Astrocyte (in vitro differentiated cells and primary cell): ENCODE measurements around the gene ME3. TPM values are rescaled to one million over a fixed set of nuclear protein-coding genes. Genes with fewer than 3 reads are reported as not detected.

Experiments used
- DNase-seq: peaks from one replicate; pipeline ENCODE4 v3.0.0-alpha.2; 2010; ENCODE audit warnings: low read depth
- FAIRE-seq: peaks from 2 replicates; lab custom pipeline; 2011; peaks lifted over from hg19 to GRCh38; lab: Jason Lieb, UNC
- H2AFZ ChIP-seq: 2 replicates; pipeline ENCODE4 v1.6.0; 2012; ENCODE audit warnings: low read depth, low read length, inconsistent platforms
- H3K27ac ChIP-seq: 2 replicates; pipeline ENCODE4 v1.5.1; 2011; ENCODE audit warnings: low read depth, low read length, inconsistent platforms
- H3K27me3 ChIP-seq: 2 replicates; pipeline ENCODE4 v1.6.0; 2011; ENCODE audit warnings: low read length, inconsistent platforms; ENCODE audit not compliant: insufficient read depth
- H3K36me3 ChIP-seq: 2 replicates; pipeline ENCODE4 v1.5.1; 2011; ENCODE audit warnings: low read length, inconsistent platforms; ENCODE audit not compliant: insufficient read depth
- H3K4me1 ChIP-seq: 2 replicates; pipeline ENCODE4 v1.5.1; 2011; ENCODE audit warnings: low read length, inconsistent platforms; ENCODE audit not compliant: insufficient read depth
- H3K4me2 ChIP-seq: 2 replicates; pipeline ENCODE4 v1.6.0; 2012; ENCODE audit warnings: low read length, inconsistent platforms
- H3K4me3 ChIP-seq: 2 replicates; pipeline ENCODE4 v1.5.1; 2011; ENCODE audit warnings: low read depth, mild to moderate bottlenecking, low read length, inconsistent platforms; ENCODE audit not compliant: insufficient read depth
- H3K79me2 ChIP-seq: 2 replicates; pipeline ENCODE4 v1.6.0; 2012; ENCODE audit warnings: mild to moderate bottlenecking, low read length, inconsistent platforms; ENCODE audit not compliant: insufficient read depth
- H3K9ac ChIP-seq: 2 replicates; pipeline ENCODE4 v1.6.0; 2012; ENCODE audit warnings: mild to moderate bottlenecking, low read length, inconsistent platforms
- H3K9me3 ChIP-seq: 2 replicates; pipeline ENCODE4 v1.5.1; 2012; ENCODE audit warnings: low read depth, mild to moderate bottlenecking, low read length, inconsistent platforms; ENCODE audit not compliant: insufficient read depth
- H4K20me1 ChIP-seq: 2 replicates; pipeline ENCODE4 v1.6.0; 2012; ENCODE audit warnings: low read length, inconsistent platforms; ENCODE audit not compliant: insufficient read depth
- H3K27ac Mint-ChIP-seq: one replicate; pipeline ENCODE4 v1.8.0; 2021; ENCODE audit warnings: mild to moderate bottlenecking, mixed read lengths; ENCODE audit not compliant: unreplicated experiment
- H3K27me3 Mint-ChIP-seq: one replicate; pipeline ENCODE4 v1.8.0; 2021; ENCODE audit warnings: low read depth, mixed read lengths; ENCODE audit not compliant: unreplicated experiment
- H3K36me3 Mint-ChIP-seq: one replicate; pipeline ENCODE4 v1.8.0; 2021; ENCODE audit warnings: low read depth, mixed read lengths; ENCODE audit not compliant: unreplicated experiment
- H3K4me1 Mint-ChIP-seq: one replicate; pipeline ENCODE4 v1.8.0; 2021; ENCODE audit warnings: low read depth, mixed read lengths; ENCODE audit not compliant: unreplicated experiment
- H3K4me3 Mint-ChIP-seq: one replicate; pipeline ENCODE4 v1.8.0; 2021; ENCODE audit warnings: mild to moderate bottlenecking, moderate library complexity, mixed read lengths; ENCODE audit not compliant: unreplicated experiment
- H3K9me3 Mint-ChIP-seq: one replicate; pipeline ENCODE4 v1.8.0; 2021; ENCODE audit warnings: mild to moderate bottlenecking, mixed read lengths; ENCODE audit not compliant: unreplicated experiment
- CTCF ChIP-seq: IDR thresholded peaks from 2 replicates; pipeline ENCODE4 v1.5.1; 2011; ENCODE audit warnings: low read depth, mild to moderate bottlenecking, inconsistent platforms, low read length, moderate library complexity; ENCODE audit not compliant: insufficient read depth
- EZH2 ChIP-seq: IDR thresholded peaks from 2 replicates; pipeline ENCODE4 v1.6.1; 2012; ENCODE audit warnings: mild to moderate bottlenecking, low read length, inconsistent platforms; ENCODE audit not compliant: insufficient read depth
- total RNA-seq: library from RNA; stranded (reverse); gene quantifications from 2 replicates; pipeline ENCODE4 v1.2.1, GENCODE V29; 2021

ME3 gene
- total RNA-seq, 1 donor from 2014 or later, result 28.6 TPM

- H3K4me1 Mint-ChIP-seq, result peaks cover 19% of the 10 kb centered on the region
- peaks cover 27% of the 10 kb centered on the region for H3K36me3 Mint-ChIP-seq
- no peak overlapping the region for H3K4me3 Mint-ChIP-seq
- H3K27me3 Mint-ChIP-seq, result no peaks in the 10 kb centered on the region
- TF ChIP-seq EZH2 (no peak), CTCF (no peak)
- Histone ChIP-seq H4K20me1 (no peaks in the 10 kb centered on the region), H3K9me3 (no peaks in the 10 kb centered on the region), H3K4me2 (no peak overlapping the region), H3K79me2 (no peaks in the 10 kb centered on the region), H3K4me3 (no peak overlapping the region), H3K36me3 (no peaks in the 10 kb centered on the region), H3K4me1 (peaks cover 16% of the 10 kb centered on the region), H2AFZ (no peak overlapping the region), H3K9ac (no peak overlapping the region), H3K27ac (no peak overlapping the region), H3K27me3 (no peaks in the 10 kb centered on the region)
- peaks cover 5% of the 10 kb centered on the region for H3K9me3 Mint-ChIP-seq
- H3K27ac Mint-ChIP-seq, result no peak overlapping the region
- DNase-seq (peak; percentile 34), FAIRE-seq (no peak)
Observed at GRCh38 chr11:86442420-86442819, 230.0 kb downstream of the ME3 start.

DNA sequence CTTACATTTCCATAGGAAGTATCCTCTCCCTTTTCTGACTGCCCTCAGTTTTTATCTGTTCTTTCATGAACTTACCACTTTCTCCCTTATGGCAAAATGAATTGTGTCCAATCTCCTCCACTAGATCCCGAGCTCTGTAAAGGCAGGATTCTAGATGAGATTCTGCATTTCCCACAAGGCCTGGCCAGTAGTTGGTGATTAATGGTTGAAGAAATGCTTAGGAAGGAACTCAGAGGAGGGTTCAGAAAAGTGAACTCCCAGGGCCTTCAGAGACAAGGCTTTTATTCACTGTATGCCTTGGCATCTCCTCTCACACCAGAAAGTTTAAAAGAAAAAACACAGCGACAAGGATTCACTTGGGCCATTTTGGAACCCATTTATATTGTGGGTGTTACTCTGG, 231.6 kb downstream of the ME3 start:
- H4K20me1 ChIP-seq, result no peaks in the 10 kb centered on the region
- H3K4me1 Mint-ChIP-seq, result peaks cover 21% of the 10 kb centered on the region
- no peak for FAIRE-seq
- H3K4me1 ChIP-seq, result peaks cover 16% of the 10 kb centered on the region
- no peak overlapping the region for H2AFZ ChIP-seq
- no peak overlapping the region for H3K9ac ChIP-seq
- H3K27ac ChIP-seq, result no peak overlapping the region
- peak overlapping the region; percentile 13 for H3K4me2 ChIP-seq
- H3K4me3 ChIP-seq, result no peak overlapping the region
- no peaks in the 10 kb centered on the region for H3K27me3 Mint-ChIP-seq
- H3K9me3 ChIP-seq, result no peaks in the 10 kb centered on the region
- peaks cover 16% of the 10 kb centered on the region for H3K36me3 Mint-ChIP-seq
- peak overlapping the region; percentile 51 for H3K27ac Mint-ChIP-seq
- no peak overlapping the region for H3K4me3 Mint-ChIP-seq
- H3K79me2 ChIP-seq, result no peaks in the 10 kb centered on the region
- peak; percentile 46 for DNase-seq
- no peaks in the 10 kb centered on the region for H3K27me3 ChIP-seq
- peaks cover 5% of the 10 kb centered on the region for H3K9me3 Mint-ChIP-seq
- TF ChIP-seq EZH2 (no peak), CTCF (no peak)
- no peaks in the 10 kb centered on the region for H3K36me3 ChIP-seq

GRCh38 chr11:86440305-86440716, 232.1 kb downstream of the ME3 start:
- H3K27ac ChIP-seq, result no peak overlapping the region
- H3K27me3 ChIP-seq, result no peaks in the 10 kb centered on the region
- peak overlapping the region; percentile 13 for H3K4me2 ChIP-seq
- TF ChIP-seq CTCF (no peak), EZH2 (no peak)
- no peaks in the 10 kb centered on the region for H3K9me3 ChIP-seq
- Mint-ChIP-seq H3K4me1 (peaks cover 22% of the 10 kb centered on the region), H3K27ac (peak overlapping the region; percentile 51), H3K9me3 (peaks cover 5% of the 10 kb centered on the region), H3K36me3 (peaks cover 16% of the 10 kb centered on the region), H3K4me3 (no peak overlapping the region), H3K27me3 (no peaks in the 10 kb centered on the region)
- H3K4me3 ChIP-seq, result no peak overlapping the region
- peak; percentile 85 for DNase-seq
- no peaks in the 10 kb centered on the region for H4K20me1 ChIP-seq
- H3K36me3 ChIP-seq, result no peaks in the 10 kb centered on the region
- H3K4me1 ChIP-seq, result peaks cover 16% of the 10 kb centered on the region
- no peak overlapping the region for H3K9ac ChIP-seq
- H2AFZ ChIP-seq, result no peak overlapping the region
- H3K79me2 ChIP-seq, result no peaks in the 10 kb centered on the region
- FAIRE-seq, result no peak
